GM19240 (cell line): ENCODE data around the gene HTR2C.
"Not testable (repeated sequence)": the region's sequence is repeated elsewhere in the genome, so short reads cannot be mapped to it uniquely, and the experiment has no call there.

Experiments
- DNase-seq: peaks from one replicate; pipeline ENCODE4 v3.0.0; 2011; ENCODE audit warnings: low spot score; ENCODE audit not compliant: insufficient read length

The HTR2C gene

GRCh38 chrX:114583646-114584374, at the start of gene HTR2C:
TSS of gene HTR2C (plus strand) at chrX:114584086. CDS start at chrX:114726937, 142,851 bp downstream.
- DNase-seq: no peak

- no peak for DNase-seq
Measured at GRCh38 chrX:114580336-114580735, 3.5 kb upstream of the HTR2C start.

GRCh38 chrX:114581528-114582263, 2.2 kb upstream of the HTR2C start:
- no peak for DNase-seq

- no peak for DNase-seq
Measured at GRCh38 chrX:114582264-114582632, 1.6 kb upstream of the HTR2C start.

GRCh38 chrX:114582698-114583395, 1.0 kb upstream of the HTR2C start:
- DNase-seq: no peak

GRCh38 chrX:114584375-114584943, 573 bp downstream of the HTR2C start:
- no peak for DNase-seq

- no peak for DNase-seq
Measured at GRCh38 chrX:114584983-114585842, 1.3 kb downstream of the HTR2C start.

GRCh38 chrX:114591121-114591520, 7.2 kb downstream of the HTR2C start:
- DNase-seq: no peak

GRCh38 chrX:114599305-114599704, 15.4 kb downstream of the HTR2C start:
- no peak for DNase-seq

GRCh38 chrX:114599911-114600310, 16.0 kb downstream of the HTR2C start:
- DNase-seq: no peak

- not testable (repeated sequence) for DNase-seq
Measured at GRCh38 chrX:114606619-114607018, 22.7 kb downstream of the HTR2C start.

- DNase-seq: no peak
Measured at GRCh38 chrX:114611018-114611619, 27.2 kb downstream of the HTR2C start.

- no peak for DNase-seq
Measured at GRCh38 chrX:114615765-114616164, 31.9 kb downstream of the HTR2C start.

GRCh38 chrX:114619874-114620273, 36.0 kb downstream of the HTR2C start:
- no peak for DNase-seq

GRCh38 chrX:114626323-114626722, 42.4 kb downstream of the HTR2C start:
- DNase-seq: no peak

GRCh38 chrX:114635986-114636385, 52.1 kb downstream of the HTR2C start:
- no peak for DNase-seq

- DNase-seq: no peak
Measured at GRCh38 chrX:114650351-114650750, 66.5 kb downstream of the HTR2C start.

- no peak for DNase-seq
Measured at GRCh38 chrX:114675365-114675764, 91.5 kb downstream of the HTR2C start.

- not testable (repeated sequence) for DNase-seq
Measured at GRCh38 chrX:114700533-114700932, 116.6 kb downstream of the HTR2C start.

GRCh38 chrX:114709406-114709805, 125.5 kb downstream of the HTR2C start:
- no peak for DNase-seq

GRCh38 chrX:114710571-114710970, 126.7 kb downstream of the HTR2C start:
- no peak for DNase-seq
